DOHH2 (cell line): ENCODE results near the gene HIPK2.

Experiments used
- H3F3A ChIP-seq: fragments of 200-600 bp; sonication (generic), shearing (Covaris generic); 2 replicates; pipeline ENCODE4 v1.6.0; 2016; ENCODE audit warnings: antibody characterized with exemption, mild to moderate bottlenecking; ENCODE audit not compliant: control insufficient read depth, insufficient read depth
- H3K27ac ChIP-seq: fragments of 200-600 bp; sonication (generic); 2 replicates; pipeline ENCODE4 v1.5.1; 2014; ENCODE audit warnings: low read depth, mild to moderate bottlenecking, low read length, moderate library complexity
- H3K27me3 ChIP-seq: fragments of 200-600 bp; sonication (generic); 2 replicates; pipeline ENCODE4 v1.6.1; 2014; ENCODE audit warnings: mild to moderate bottlenecking, low read length, mixed read lengths; ENCODE audit not compliant: control insufficient read depth
- H3K36me3 ChIP-seq: fragments of 200-600 bp; sonication (generic); 2 replicates; pipeline ENCODE4 v1.6.1; 2014; ENCODE audit warnings: mild to moderate bottlenecking, low read length, moderate library complexity, mixed read lengths; ENCODE audit not compliant: control insufficient read depth
- H3K4me1 ChIP-seq: fragments of 200-600 bp; sonication (generic); 2 replicates; pipeline ENCODE4 v1.6.1; 2014; ENCODE audit warnings: mild to moderate bottlenecking, low read length, mixed read lengths; ENCODE audit not compliant: control insufficient read depth
- H3K4me2 ChIP-seq: fragments of 200-600 bp; sonication (generic); 2 replicates; pipeline ENCODE4 v1.6.0; 2014; ENCODE audit warnings: mild to moderate bottlenecking, low read length, moderate library complexity
- H3K4me3 ChIP-seq: fragments of 200-600 bp; sonication (generic); 2 replicates; pipeline ENCODE4 v1.5.1; 2014; ENCODE audit warnings: mild to moderate bottlenecking, low read length, mixed read lengths
- H3K79me2 ChIP-seq: fragments of 200-600 bp; sonication (generic); 2 replicates; pipeline ENCODE4 v1.6.1; 2014; ENCODE audit warnings: mild to moderate bottlenecking, low read length, mixed read lengths; ENCODE audit not compliant: control insufficient read depth
- H3K9me2 ChIP-seq: fragments of 200-600 bp; sonication (generic); replicated peaks from 2 replicates; pipeline ENCODE4 v1.6.1; 2014; ENCODE audit warnings: mild to moderate bottlenecking, low read length, mixed read lengths; ENCODE audit not compliant: control insufficient read depth
- H3K9me3 ChIP-seq: fragments of 200-600 bp; sonication (generic); 2 replicates; pipeline ENCODE4 v1.6.1; 2014; ENCODE audit warnings: antibody characterized with exemption, low read length, mixed read lengths; ENCODE audit not compliant: control insufficient read depth, insufficient read depth
- H4K20me1 ChIP-seq: fragments of 200-600 bp; sonication (generic); 2 replicates; pipeline ENCODE4 v1.6.0; 2014; ENCODE audit warnings: low read depth, mild to moderate bottlenecking, antibody characterized with exemption, low read length, moderate library complexity; ENCODE audit not compliant: control insufficient read depth, insufficient read depth
- CTCF ChIP-seq: fragments of 200-600 bp; sonication (generic); IDR thresholded peaks from one replicate; pipeline ENCODE4 v1.5.1; 2014; ENCODE audit warnings: antibody characterized with exemption, mild to moderate bottlenecking, low read depth, low read length; ENCODE audit not compliant: poor library complexity, severe bottlenecking
- EZH2phosphoT487 ChIP-seq: fragments of 200-600 bp; sonication (generic); IDR thresholded peaks from 2 replicates; pipeline ENCODE4 v1.6.1; 2017; ENCODE audit warnings: borderline replicate concordance, mild to moderate bottlenecking, antibody characterized with exemption, low read length, moderate library complexity, mixed read lengths

The HIPK2 gene

GRCh38 chr7:139692723-139693122 lies 85.1 kb downstream of the HIPK2 start:
- no peak for TF ChIP-seq CTCF
- no peak for TF ChIP-seq EZH2phosphoT487
- no peaks in the 10 kb centered on the region for H3K79me2 ChIP-seq
- H3K9me3 ChIP-seq = no peaks in the 10 kb centered on the region
- no peak overlapping the region for H3K27ac ChIP-seq
- no peaks in the 10 kb centered on the region; the same call in 1 of the 2 replicates for H3K27me3 ChIP-seq
- no peaks in the 10 kb centered on the region for H3K9me2 ChIP-seq
- no peak overlapping the region for H3K4me2 ChIP-seq
- no peak overlapping the region for H3K4me3 ChIP-seq
- H3F3A ChIP-seq = no peaks in the 10 kb centered on the region
- no peaks in the 10 kb centered on the region for H4K20me1 ChIP-seq
- H3K4me1 ChIP-seq = no peaks in the 10 kb centered on the region
- H3K36me3 ChIP-seq = no peaks in the 10 kb centered on the region

GRCh38 chr7:139691253-139691781 lies 86.5 kb downstream of the HIPK2 start:
- no peaks in the 10 kb centered on the region for H3K36me3 ChIP-seq

GRCh38 chr7:139687980-139688632 lies 89.7 kb downstream of the HIPK2 start:
- no peak overlapping the region for H3K4me2 ChIP-seq
- no peak for TF ChIP-seq CTCF
- no peak for TF ChIP-seq EZH2phosphoT487
- H3K79me2 ChIP-seq = no peaks in the 10 kb centered on the region
- H3K4me3 ChIP-seq = no peak overlapping the region
- no peaks in the 10 kb centered on the region for H3F3A ChIP-seq
- no peaks in the 10 kb centered on the region for H3K4me1 ChIP-seq
- H3K9me3 ChIP-seq = no peaks in the 10 kb centered on the region
- H3K9me2 ChIP-seq = no peaks in the 10 kb centered on the region
- H3K27ac ChIP-seq = no peak overlapping the region
- no peaks in the 10 kb centered on the region; the same call in 1 of the 2 replicates for H3K27me3 ChIP-seq
- no peaks in the 10 kb centered on the region for H4K20me1 ChIP-seq
- no peaks in the 10 kb centered on the region for H3K36me3 ChIP-seq

More at GRCh38 chr7:139691253-139691781, 86.5 kb downstream of the HIPK2 start:
- H3K9me3 ChIP-seq = no peaks in the 10 kb centered on the region
- no peaks in the 10 kb centered on the region; the same call in 1 of the 2 replicates for H3K27me3 ChIP-seq
- no peak for TF ChIP-seq EZH2phosphoT487
- TF ChIP-seq CTCF = no peak
- H3K79me2 ChIP-seq = no peaks in the 10 kb centered on the region
- no peaks in the 10 kb centered on the region for H3F3A ChIP-seq
- no peak overlapping the region for H3K27ac ChIP-seq
- no peak overlapping the region for H3K4me2 ChIP-seq
- no peaks in the 10 kb centered on the region for H3K4me1 ChIP-seq
- H3K4me3 ChIP-seq = no peak overlapping the region
- H4K20me1 ChIP-seq = no peaks in the 10 kb centered on the region
- H3K9me2 ChIP-seq = no peaks in the 10 kb centered on the region
